ENCODE data around the gene PARP4.
"Not testable (repeated sequence)": the region's sequence is repeated elsewhere in the genome, so short reads cannot be mapped to it uniquely, and the experiment has no call there.

Gene PARP4

DNA sequence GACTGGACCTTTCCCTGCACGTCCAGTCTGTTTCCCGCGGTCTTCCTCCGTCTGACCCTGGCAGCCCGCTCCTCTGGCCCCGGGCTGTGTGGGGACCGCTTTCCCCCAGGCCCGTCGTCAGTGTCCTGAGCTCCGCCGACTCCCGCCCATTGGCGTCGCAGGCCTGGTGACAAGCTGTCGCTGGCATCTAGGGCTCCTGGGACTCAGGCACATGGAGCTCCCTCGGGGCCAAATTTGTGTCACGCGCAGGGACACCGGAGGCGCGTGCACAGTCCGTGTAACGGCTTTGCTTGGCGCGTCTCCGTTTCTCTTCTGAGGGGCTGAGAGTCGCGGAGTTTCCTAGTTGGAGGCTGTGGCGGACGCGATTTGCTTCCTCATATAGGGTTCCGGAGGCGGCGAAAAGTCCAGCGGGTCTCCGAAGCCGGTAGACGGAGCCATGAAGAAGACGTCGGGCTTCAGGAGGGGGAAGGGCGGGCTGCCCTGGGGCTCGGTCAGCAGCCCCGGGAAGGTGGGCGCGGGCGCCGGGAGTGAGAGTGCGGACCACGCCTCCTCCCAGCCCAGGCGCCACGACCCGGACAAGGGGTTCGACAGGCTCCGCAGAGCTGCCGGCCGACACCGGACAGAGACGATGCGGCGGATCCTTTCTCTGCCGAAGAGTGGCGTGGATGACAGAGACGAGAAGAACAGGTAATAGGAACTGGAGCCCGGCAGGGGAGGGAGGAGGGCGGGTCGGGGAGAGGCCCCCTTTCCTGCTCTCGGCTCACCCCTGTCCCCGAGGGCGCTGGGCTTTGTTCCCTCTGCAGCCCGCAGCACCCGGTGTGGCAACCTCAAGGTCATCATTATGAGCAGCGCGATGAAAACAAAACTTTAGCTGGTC lies 29.1 kb upstream of the PARP4 start:
- not testable (repeated sequence) for H3K27me3 ChIP-seq (ENCODE audit: insufficient read depth, low read length, poor library complexity, severe bottlenecking); H3K36me3 ChIP-seq (ENCODE audit: insufficient read depth, low read length); H3K4me1 ChIP-seq (ENCODE audit: insufficient read depth, low read length, poor library complexity, severe bottlenecking); H3K9me3 ChIP-seq (ENCODE audit: insufficient read depth, low read depth, low read length); H3K79me2 ChIP-seq (ENCODE audit: insufficient read depth, low read length); H3F3A ChIP-seq (ENCODE audit: low read depth); H3K9ac ChIP-seq (ENCODE audit: low read depth, low read length, poor library complexity, severe bottlenecking); H4K20me1 ChIP-seq (ENCODE audit: insufficient read depth, low read length, poor library complexity, severe bottlenecking); H3K4me2 ChIP-seq (ENCODE audit: low read depth, low read length, poor library complexity, severe bottlenecking); H3K4me3 ChIP-seq (ENCODE audit: low read length, poor library complexity, severe bottlenecking); H2AFZ ChIP-seq (ENCODE audit: low read length); H3K9me2 ChIP-seq (replicated peaks; ENCODE audit: low read depth, low read length)

DNA sequence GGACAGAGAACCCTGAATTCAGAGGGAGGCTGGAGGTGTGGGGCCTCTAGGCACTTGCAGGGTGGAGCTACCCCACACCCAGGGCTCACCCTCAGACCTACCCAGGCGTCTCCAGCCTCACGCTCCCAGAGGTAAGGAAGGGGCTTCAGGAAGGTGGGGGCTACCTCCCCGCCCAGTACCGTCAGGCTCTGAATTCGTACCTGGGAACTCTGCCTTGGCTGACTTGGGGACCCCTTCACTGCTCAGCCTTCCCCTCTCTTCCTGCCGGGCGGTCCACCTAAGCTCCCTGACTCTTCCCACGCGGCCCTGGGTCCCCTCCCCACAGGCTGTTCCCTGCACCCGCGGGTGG lies 28.5 kb upstream of the PARP4 start:
- TF ChIP-seq, protein P1, sequence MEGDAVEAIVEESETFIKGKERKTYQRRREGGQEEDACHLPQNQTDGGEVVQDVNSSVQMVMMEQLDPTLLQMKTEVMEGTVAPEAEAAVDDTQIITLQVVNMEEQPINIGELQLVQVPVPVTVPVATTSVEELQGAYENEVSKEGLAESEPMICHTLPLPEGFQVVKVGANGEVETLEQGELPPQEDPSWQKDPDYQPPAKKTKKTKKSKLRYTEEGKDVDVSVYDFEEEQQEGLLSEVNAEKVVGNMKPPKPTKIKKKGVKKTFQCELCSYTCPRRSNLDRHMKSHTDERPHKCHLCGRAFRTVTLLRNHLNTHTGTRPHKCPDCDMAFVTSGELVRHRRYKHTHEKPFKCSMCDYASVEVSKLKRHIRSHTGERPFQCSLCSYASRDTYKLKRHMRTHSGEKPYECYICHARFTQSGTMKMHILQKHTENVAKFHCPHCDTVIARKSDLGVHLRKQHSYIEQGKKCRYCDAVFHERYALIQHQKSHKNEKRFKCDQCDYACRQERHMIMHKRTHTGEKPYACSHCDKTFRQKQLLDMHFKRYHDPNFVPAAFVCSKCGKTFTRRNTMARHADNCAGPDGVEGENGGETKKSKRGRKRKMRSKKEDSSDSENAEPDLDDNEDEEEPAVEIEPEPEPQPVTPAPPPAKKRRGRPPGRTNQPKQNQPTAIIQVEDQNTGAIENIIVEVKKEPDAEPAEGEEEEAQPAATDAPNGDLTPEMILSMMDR (conservative IDR thresholded peaks at IDR 0.05; ENCODE audit: low read length): no peak
- no peak for TF ChIP-seq EZH2phosphoT487 (IDR thresholded peaks at IDR 0.05; ENCODE audit: borderline replicate concordance)
- Histone ChIP-seq H3K4me3 (ENCODE audit: low read length, poor library complexity, severe bottlenecking) (no peak overlapping the region), H3K9ac (ENCODE audit: low read depth, low read length, poor library complexity, severe bottlenecking) (no peak overlapping the region)

DNA sequence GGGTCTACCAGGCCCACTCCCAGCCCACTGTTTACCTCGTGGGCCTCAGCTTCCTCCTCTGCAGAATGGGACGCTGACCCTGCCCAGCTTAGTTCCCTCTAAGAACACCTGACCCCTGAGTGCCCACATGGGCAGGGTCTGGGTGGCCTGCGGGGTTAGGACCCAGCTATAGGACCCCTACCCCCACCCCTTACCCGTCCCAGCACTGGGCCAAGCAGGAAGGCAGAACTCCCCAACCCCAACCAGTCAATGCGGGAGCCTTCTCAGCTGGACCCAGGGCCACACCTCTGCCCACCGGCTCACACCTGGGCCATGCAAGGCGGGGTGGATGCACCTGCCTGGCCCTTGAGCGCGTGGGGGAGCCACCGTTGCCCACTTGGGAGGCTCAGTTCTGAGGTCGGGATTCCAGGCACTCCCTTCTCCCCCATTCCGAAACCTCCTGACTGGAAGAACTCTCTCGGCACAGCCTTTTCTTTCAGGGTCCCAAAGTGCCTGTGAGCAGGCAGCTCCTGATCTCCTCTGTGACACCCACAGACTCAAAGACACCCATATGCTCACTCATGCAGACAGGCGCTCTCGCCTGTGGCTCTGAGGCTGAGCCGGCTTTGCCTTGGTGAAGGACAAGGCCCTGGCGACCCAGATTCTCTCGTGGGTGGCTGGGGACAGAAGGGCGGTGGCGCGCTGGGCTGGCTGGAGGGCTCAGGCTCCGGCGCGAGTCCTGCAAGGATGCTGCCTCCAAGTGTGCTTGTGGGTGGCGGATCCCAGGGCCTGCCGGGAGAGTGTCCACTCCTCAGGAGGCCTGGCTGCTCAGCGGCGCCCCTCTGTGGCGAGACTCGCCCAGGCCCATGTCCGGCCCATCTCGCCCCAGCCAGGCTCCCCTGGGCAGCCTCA lies 27.9 kb upstream of the PARP4 start:
- no peaks in the 10 kb centered on the region for H3K4me1 ChIP-seq (ENCODE audit: insufficient read depth, low read length, poor library complexity, severe bottlenecking)
- H3K36me3 ChIP-seq (ENCODE audit: insufficient read depth, low read length): no peaks in the 10 kb centered on the region
- no peaks in the 10 kb centered on the region for H4K20me1 ChIP-seq (ENCODE audit: insufficient read depth, low read length, poor library complexity, severe bottlenecking)
- no peak overlapping the region for H3K9ac ChIP-seq (ENCODE audit: low read depth, low read length, poor library complexity, severe bottlenecking)
- no peak overlapping the region for H3K4me2 ChIP-seq (ENCODE audit: low read depth, low read length, poor library complexity, severe bottlenecking)
- H3K79me2 ChIP-seq (ENCODE audit: insufficient read depth, low read length): no peaks in the 10 kb centered on the region
- no peak overlapping the region for H2AFZ ChIP-seq (ENCODE audit: low read length)
- H3K9me3 ChIP-seq (ENCODE audit: insufficient read depth, low read depth, low read length): no peaks in the 10 kb centered on the region
- no peak for TF ChIP-seq EZH2phosphoT487 (IDR thresholded peaks at IDR 0.05; ENCODE audit: borderline replicate concordance)
- TF ChIP-seq, protein P1 (conservative IDR thresholded peaks at IDR 0.05; ENCODE audit: low read length): peak; percentile 28
- H3K27me3 ChIP-seq (ENCODE audit: insufficient read depth, low read length, poor library complexity, severe bottlenecking): peaks cover under 1% of the 10 kb centered on the region
- no peaks in the 10 kb centered on the region for H3K9me2 ChIP-seq (replicated peaks; ENCODE audit: low read depth, low read length)
- no peaks in the 10 kb centered on the region for H3F3A ChIP-seq (ENCODE audit: low read depth)
- no peak overlapping the region for H3K4me3 ChIP-seq (ENCODE audit: low read length, poor library complexity, severe bottlenecking)

More for the DNA sequence above, 28.5 kb upstream of the PARP4 start:
- no peaks in the 10 kb centered on the region for H3K36me3 ChIP-seq (ENCODE audit: insufficient read depth, low read length)
- H2AFZ ChIP-seq (ENCODE audit: low read length): no peak overlapping the region
- H3K4me1 ChIP-seq (ENCODE audit: insufficient read depth, low read length, poor library complexity, severe bottlenecking): no peaks in the 10 kb centered on the region
- no peaks in the 10 kb centered on the region for H3K9me3 ChIP-seq (ENCODE audit: insufficient read depth, low read depth, low read length)
- no peaks in the 10 kb centered on the region for H3K9me2 ChIP-seq (replicated peaks; ENCODE audit: low read depth, low read length)
- H3K79me2 ChIP-seq (ENCODE audit: insufficient read depth, low read length): no peaks in the 10 kb centered on the region
- H3F3A ChIP-seq (ENCODE audit: low read depth): no peaks in the 10 kb centered on the region
- H3K4me2 ChIP-seq (ENCODE audit: low read depth, low read length, poor library complexity, severe bottlenecking): no peak overlapping the region
- H4K20me1 ChIP-seq (ENCODE audit: insufficient read depth, low read length, poor library complexity, severe bottlenecking): no peaks in the 10 kb centered on the region
- H3K27me3 ChIP-seq (ENCODE audit: insufficient read depth, low read length, poor library complexity, severe bottlenecking): no peaks in the 10 kb centered on the region

Data from Loucy (cell line).